GM18505 (cell line): ENCODE results near the gene THSD4.

Experiments
- ATAC-seq: cut with Tn5 transposase; IDR thresholded peaks from one replicate; pipeline ENCODE4 v1.9.1; 2021; ENCODE audit not compliant: unreplicated experiment
- POLR2A ChIP-seq: IDR thresholded peaks from 4 replicates; pipeline ENCODE4 v1.6.1; 2011; ENCODE audit warnings: borderline replicate concordance; ENCODE audit not compliant: insufficient read depth, insufficient read length; ENCODE audit errors: extremely low read depth

The THSD4 gene

GRCh38 chr15:71291723-71292122, 176.5 kb downstream of the THSD4 start:
- ATAC-seq, result no peak

GRCh38 chr15:71293723-71294122, 178.5 kb downstream of the THSD4 start:
- no peak for TF ChIP-seq POLR2A
- no peak for ATAC-seq

More at GRCh38 chr15:71291723-71292122, 176.5 kb downstream of the THSD4 start:
- TF ChIP-seq POLR2A, result no peak

GRCh38 chr15:71294251-71294910, 179.1 kb downstream of the THSD4 start:
- no peak for ATAC-seq
- no peak for TF ChIP-seq POLR2A

- TF ChIP-seq POLR2A, result no peak
- no peak for ATAC-seq
Measured at GRCh38 chr15:71294911-71295602, 179.8 kb downstream of the THSD4 start.

GRCh38 chr15:71295603-71296314, 180.5 kb downstream of the THSD4 start:
- no peak for ATAC-seq
- no peak for TF ChIP-seq POLR2A

GRCh38 chr15:71296315-71296679, 181.0 kb downstream of the THSD4 start:
- ATAC-seq, result no peak
- no peak for TF ChIP-seq POLR2A

- TF ChIP-seq POLR2A, result no peak
Measured at GRCh38 chr15:71301958-71302621, 186.8 kb downstream of the THSD4 start.

GRCh38 chr15:71302861-71303410, 187.7 kb downstream of the THSD4 start:
- no peak for ATAC-seq
- TF ChIP-seq POLR2A, result no peak

More at GRCh38 chr15:71301958-71302621, 186.8 kb downstream of the THSD4 start:
- ATAC-seq, result no peak

GRCh38 chr15:71303977-71304376, 188.7 kb downstream of the THSD4 start:
- ATAC-seq, result no peak
- TF ChIP-seq POLR2A, result no peak

- TF ChIP-seq POLR2A, result no peak
- ATAC-seq, result no peak
Measured at GRCh38 chr15:71304681-71305080, 189.4 kb downstream of the THSD4 start.

GRCh38 chr15:71306538-71306937, 191.3 kb downstream of the THSD4 start:
- no peak for TF ChIP-seq POLR2A
- no peak for ATAC-seq

- TF ChIP-seq POLR2A, result no peak
- no peak for ATAC-seq
Measured at GRCh38 chr15:71312194-71312708, 197.0 kb downstream of the THSD4 start.
